Myocyte (in vitro differentiated cells): ENCODE data around the gene EPB41L4B. TPM values are rescaled to one million over a fixed set of nuclear protein-coding genes. Genes with fewer than 3 reads are reported as not detected.
A peak's percentile ranks its signal among the peaks of the same experiment; 100 is the strongest.
"Not testable (repeated sequence)": the region's sequence is repeated elsewhere in the genome, so short reads cannot be mapped to it uniquely, and the experiment has no call there.

Experiments used
- DNase-seq: peaks from one replicate; pipeline ENCODE4 v3.0.0-alpha.2; 2012; ENCODE audit warnings: low read depth
- total RNA-seq: library from RNA; depleted of rRNA; stranded (reverse); fragments of >200 nt; gene quantifications from 2 replicates; pipeline ENCODE4 v1.2.3, GENCODE V29; 2014

EPB41L4B gene
- total RNA-seq, 1 donor from 2014 or later = 0.70 TPM

DNA sequence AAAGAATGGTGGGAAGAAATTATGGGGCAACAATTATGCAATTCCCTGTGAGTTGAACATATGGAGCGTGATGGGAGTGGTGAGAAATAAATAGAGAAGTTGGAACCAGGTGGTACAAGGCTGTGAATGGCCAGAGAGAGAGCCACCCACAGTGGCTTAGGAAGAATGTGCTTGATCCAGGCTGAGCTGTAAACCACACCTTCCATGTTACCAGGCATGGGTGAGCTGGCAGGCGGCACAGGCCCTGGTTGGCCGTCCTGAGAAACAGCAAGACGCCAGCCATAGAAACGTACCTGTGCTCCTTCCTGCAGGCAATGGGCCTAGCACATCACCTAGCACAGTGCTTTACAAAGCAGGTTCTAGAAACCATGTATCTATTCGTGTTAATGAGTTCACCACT is 74.3 kb downstream of the EPB41L4B start:
- no peak for DNase-seq

DNA sequence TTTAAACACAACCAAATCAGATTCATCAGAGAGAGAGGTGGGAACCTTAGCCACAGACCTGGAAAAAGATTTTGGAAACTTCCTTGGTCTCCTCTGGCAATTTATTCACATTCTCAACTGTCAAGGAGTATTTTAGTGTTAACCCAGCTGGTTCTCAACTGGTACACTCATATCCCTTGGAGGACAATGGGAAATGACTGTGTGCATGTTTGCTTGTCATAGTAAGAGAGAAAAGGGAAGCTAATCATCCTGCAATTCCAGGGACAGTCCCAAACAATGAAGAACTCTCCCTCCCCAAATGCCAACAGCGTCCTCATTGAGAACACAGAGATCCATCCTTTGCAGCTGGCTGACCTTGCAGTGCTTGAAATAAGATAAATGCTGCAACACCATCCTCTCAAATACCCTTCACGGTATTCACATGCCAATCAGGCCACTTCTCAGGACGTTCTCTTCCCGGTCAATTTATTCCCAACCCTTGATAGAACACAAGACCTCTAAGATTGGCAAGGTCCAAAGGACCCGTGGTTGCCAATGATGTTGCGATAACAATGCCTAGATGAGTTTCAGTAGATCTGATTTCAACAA is 75.5 kb downstream of the EPB41L4B start:
- DNase-seq = no peak

DNA sequence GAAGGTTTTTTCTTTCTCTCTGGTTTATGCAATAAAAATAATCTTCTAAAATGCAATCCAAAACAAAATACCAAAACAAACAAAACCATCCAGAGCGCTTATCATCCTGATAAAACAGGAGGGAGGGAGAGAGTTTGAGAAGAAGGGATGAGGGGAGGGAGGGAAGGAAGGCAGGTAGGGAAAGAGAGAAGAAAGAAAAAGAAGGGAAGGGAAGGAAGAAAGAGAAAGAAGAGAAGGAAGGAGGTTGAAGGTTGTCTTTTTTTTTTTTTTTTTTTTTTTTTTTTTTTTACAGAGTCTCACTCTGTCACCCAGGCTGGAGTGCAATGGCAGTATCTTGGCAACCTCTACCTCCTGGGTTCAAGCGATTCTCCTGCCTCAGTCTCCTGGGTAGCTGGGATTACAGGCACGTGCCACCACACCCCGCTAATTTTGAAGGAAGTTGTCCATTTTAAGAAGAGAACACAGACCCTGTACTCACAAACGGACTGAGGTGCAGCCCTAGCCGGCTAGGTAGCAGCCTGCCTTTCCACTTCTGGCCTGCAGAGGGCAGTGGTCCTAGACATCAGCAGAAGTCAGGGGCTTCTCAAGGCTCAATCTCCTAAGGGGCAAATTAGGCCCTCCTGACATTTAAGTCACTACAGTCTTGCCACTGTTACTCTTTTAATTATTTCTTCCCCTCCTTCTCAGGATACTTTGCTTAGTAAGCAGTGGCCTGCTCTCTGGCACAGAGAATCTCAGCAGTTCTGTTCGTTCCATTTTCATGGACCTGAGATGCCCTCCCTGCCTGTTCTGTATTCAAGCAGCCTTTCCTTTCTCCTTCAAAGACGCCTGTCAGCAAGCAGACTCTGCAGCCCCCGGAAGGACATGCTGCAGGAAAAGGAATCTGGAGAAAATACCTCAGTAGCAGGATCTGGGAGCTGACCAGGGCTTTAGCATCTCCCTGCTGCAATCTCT is 76.4 kb downstream of the EPB41L4B start:
- DNase-seq = peak; percentile 70

DNA sequence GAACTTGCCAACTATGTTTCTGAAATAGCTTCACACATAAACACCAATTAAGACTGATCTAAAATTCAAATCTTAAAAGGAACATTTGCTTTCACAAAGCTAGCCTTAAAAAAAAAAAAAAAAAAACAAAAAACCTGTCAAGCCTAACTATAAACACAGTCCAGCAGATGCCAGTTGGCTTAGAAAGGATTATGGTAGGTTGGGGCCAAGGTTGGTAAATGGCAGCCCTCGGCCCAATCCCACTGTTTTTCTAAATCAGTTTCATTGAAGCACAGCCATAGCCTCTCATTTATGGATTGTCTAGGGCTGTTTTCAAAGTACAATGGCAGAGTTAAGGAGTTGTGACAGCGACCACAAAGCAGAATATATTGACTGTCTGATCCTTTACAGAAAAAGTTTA is 78.1 kb downstream of the EPB41L4B start:
- no peak for DNase-seq

DNA sequence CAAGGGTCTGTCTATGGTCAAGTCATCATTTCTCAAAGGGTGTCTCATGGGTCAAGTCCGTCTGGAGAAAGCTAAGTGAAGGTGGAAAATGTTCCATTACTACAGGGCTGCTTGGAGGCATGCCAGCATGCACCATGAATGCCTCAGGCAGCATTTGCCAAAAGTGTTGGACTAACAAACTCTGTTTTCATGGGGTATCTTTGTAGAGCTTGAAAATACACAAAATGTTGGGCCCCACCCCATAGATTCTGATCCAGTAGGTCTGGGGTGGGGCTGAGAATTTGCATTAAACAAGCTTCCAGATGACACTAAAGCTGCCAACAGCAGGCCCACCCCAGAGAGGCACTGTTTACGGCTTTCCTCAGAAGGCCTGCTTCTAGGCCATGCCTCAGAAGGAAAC is 78.8 kb downstream of the EPB41L4B start:
- no peak for DNase-seq

DNA sequence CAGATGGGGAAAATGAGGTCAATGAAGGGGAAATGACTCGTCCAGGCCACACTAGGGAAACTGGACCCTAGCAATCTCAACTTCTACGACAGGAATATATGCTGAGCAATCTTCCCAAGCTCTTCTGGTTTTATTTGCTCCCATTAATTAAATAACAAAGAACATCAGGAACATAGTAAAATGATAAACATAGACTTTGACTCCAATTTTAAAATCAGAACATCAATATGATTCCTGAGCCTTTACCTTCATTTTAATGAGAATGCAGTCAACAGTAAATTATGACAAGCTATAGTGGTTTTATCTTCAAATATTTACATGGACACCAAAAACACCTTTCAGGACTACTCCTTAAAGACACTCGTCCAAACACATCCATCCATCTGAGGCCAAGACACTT is 79.7 kb downstream of the EPB41L4B start:
- no peak for DNase-seq

DNA sequence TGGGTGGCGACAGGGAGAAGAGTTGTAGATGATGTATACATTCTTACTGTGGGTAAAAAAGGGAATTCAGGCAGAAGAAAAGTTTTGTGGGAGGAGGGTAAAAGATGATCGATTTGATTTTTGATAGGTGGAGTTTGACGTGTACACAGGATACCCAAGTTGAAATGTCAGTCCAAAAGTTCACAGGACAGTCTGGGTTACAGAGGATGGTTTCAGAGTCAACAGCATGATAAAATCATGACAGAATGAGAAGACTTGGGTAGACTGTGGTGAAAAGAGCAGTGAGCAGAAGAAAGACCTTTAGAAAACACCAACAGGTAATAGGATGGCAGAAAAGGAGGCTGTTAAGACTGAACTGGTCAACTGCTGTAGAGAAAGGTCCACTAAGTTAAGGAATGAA is 81.6 kb downstream of the EPB41L4B start:
- no peak for DNase-seq

DNA sequence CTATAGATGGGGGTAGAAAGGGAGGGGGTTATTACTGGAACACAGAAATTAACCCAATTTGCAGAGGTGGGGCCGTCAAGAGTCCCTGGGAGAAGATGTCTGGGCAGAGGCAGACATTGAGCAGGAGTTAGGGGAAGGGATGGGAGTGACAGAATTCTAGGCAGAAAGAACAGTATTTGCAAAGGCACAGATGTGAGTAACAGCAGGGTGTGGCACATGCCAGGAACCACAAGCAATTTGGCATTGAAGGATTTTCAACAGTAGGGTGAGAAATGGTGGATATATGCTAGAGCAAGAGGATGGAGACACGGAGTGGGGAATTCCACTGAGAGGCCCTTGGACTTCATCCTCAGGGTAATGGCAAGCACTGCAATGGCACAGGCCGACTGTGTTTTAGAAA is 82.2 kb downstream of the EPB41L4B start:
- DNase-seq = peak; percentile 33

DNA sequence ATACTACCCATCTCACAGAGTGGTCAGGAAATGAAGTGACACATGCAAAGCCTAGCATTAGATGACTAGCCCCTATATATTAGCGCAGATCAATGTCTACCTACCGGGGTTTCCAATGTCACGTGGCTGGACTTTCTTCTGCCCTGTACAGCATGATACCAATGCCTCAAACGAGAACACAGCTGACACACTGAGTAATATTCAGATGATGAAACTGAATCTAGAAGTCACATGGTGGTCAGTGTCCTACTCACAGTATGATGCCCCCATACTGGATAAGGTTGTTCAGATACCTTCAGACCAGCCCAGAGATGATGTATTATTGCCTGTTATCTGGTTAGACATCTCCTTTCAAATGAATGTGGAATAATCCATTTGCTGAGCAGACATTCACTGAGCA is 82.7 kb downstream of the EPB41L4B start:
- peak; percentile 30 for DNase-seq

DNA sequence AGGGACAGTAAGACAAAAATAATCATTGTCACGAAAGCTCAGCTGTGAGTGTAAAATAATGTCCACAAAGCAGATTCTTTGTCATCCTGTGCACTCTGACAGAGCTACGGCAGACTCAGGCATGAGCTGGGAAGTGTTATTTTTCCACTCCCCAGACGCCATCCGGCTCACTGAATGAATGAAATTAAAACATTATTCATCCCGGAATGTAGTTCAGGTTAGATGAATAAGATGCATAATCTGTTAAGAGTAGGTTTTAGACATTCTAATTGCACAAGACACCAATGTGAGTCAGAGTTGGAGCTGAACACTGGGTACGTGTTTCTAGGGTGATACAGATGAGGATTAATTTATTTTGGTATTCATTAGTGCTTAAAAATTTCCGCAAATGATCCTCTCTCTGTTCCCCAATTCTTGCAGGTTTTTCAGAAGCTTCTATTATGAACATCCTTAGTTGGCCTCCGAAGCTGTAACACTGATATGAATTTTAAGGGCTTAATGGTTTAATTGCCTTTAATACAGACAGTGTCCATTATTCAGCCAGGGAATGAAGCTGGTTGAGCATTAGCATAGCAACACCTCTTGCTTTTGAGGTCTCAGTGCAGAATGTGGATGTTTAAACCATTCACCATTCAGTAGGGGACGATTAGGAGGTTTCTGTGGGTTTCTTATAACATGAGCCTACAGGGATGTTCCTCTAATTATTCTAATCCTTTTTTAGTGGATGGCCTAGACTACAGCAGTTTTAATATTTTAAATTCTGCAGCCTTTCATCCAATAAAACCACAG is 88.2 kb downstream of the EPB41L4B start:
- DNase-seq = peak; percentile 23

DNA sequence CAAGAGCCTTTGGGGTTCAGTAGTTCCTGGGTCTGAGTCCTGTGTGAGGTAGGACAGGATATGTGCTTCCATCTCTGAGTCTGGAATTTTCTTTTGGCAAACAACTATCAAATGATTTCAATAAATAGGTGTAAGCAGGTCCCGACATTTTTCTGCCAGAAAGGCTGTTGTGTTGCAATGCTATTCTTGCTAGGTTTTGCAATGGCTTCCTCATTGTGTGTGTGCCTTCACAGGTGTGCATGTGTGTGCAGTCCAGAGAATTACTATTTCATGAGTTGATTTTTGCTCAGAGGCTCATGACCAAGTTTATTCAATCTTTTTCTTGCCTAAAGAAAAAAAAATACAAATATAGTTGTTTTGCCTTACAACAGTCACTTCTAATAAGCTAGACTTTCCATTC is 89.3 kb downstream of the EPB41L4B start:
- no peak for DNase-seq

DNA sequence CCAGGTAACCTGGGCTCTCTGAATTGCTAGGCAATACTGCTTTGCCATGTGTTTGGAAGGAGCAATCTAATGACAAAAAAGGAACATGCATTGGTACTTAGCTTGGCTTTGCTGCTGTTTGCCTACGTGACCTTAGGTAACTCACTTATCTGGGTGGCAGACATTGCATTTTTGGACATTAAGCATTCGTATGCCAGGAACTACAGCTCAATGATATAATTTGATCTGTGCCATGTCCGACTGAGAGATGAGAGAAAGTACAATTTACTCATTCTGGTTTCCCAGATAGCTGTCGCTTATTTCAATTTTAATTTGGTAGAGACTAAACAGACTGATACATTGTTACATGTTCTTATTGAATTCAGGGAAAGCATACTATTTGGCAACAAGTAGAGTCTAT is 90.6 kb downstream of the EPB41L4B start:
- no peak for DNase-seq

DNA sequence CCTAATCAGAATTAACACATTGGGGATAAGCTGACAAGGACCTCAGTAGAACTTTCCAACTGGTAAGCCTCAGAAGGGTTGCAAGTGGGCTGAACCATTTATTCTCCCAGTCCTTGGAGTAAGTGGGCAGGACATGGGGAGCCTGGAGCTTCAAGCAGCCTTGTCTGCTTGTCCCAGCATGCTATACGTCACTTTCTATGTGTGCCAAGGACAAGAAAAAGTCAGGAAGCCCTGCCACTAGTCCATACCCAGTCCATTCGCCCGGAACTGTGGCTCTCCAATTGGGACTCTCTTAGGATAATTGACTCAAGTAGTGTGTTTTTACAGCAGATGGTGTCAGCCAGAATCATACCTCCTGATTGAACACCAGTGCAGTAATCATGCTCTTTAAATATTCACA is 91.2 kb downstream of the EPB41L4B start:
- DNase-seq = no peak

DNA sequence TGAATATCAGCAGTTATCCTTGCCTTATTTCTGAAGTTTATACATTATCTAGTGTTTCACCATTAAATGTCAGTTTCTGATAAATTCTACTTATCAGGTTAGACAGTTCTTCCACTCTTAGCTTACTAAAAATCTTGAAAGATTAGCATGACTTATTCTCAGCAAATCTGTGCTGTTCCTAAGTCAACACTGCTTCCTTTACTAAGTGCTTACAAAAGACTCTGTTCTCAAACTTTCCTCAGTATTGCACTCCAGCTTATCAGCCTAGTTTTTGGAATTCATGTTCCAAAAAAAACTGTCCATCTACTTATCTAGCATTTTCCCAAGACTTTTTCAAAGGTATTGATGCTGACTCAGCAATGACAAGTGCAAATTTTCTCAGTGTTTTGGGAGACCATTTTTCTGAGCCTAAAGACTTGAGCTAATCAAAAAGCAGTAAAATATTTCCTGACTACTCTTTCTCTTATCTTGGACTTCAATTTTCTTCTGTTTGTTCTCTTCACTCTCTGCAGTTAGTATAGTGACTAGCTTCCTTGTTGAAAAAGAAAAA is 92.7 kb downstream of the EPB41L4B start:
- no peak for DNase-seq

DNA sequence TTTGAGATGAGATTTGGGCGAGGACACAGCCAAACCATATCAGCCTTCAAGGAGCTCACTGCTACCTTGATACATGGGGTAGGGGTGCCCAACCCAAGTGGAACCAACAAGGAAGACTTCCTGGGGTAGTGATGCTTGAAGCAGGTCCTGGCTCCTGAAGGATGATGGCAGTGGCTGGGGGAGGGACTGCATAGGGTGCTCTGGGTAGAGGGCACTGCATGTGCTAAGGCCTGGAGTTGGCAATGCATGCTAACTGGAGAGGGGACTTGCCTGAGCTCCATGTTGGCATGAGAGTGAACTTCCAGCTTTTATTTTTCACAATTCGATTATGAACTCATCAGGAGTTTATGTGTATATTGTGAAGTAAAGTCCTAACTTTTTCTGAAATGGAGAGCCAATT is 95.2 kb downstream of the EPB41L4B start:
- no peak for DNase-seq

DNA sequence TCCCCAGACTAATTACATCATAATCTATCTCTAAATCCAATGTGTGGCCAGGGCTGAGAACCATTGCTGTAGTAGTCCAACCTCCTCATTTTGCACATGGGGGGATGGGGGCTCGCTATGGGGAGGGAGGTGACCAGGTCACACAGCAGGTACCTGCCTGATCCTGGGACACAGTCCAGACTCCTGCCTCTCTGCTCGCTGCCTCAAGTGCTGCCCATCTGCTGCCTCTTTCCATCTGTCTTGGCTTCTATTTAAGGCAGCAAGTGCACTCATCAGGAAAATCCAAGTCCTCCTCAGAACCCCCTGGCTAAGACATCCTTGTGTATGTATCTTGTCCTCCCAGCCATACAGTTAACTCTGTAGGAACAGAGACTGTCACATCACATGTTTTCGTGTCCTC is 96.1 kb downstream of the EPB41L4B start:
- no peak for DNase-seq

DNA sequence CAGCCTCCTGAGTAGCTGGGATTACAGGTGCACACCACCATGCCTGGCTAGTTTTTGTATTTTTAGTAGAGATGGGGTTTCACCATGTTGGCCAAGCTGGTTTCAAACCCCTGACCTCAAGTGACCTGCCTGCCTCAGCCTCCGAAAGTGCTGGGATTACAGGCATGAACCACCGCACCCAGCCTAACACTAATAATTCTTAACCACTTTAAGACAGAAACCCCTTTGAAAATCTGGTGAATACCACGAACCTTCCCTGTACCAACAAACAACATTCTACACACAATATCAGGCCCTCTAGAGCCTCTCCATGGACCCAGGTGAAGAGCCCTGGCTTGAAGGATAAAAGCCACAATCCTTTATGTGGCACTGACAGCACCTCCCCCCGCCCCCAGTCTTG is 102.6 kb downstream of the EPB41L4B start:
- DNase-seq = not testable (repeated sequence)

DNA sequence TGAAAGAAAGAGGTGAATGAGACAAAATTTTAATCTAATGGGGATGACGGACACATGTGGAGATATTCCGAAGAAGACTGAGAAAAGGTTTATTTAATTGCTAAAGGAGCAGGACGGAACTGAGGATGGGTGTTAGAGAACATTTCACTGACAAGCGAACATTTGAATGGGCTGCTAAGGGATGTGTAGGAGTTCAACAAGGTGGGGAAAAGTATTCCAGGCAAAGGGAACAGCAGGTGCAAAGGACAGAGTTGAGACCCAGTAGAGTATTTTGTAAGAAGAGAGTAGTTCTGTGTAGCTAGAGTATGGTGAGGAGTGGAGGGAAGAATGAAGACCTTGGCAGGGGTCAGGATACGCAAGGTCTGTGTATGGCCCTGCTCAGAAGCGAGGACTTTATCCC is 106.4 kb downstream of the EPB41L4B start:
- DNase-seq = no peak

DNA sequence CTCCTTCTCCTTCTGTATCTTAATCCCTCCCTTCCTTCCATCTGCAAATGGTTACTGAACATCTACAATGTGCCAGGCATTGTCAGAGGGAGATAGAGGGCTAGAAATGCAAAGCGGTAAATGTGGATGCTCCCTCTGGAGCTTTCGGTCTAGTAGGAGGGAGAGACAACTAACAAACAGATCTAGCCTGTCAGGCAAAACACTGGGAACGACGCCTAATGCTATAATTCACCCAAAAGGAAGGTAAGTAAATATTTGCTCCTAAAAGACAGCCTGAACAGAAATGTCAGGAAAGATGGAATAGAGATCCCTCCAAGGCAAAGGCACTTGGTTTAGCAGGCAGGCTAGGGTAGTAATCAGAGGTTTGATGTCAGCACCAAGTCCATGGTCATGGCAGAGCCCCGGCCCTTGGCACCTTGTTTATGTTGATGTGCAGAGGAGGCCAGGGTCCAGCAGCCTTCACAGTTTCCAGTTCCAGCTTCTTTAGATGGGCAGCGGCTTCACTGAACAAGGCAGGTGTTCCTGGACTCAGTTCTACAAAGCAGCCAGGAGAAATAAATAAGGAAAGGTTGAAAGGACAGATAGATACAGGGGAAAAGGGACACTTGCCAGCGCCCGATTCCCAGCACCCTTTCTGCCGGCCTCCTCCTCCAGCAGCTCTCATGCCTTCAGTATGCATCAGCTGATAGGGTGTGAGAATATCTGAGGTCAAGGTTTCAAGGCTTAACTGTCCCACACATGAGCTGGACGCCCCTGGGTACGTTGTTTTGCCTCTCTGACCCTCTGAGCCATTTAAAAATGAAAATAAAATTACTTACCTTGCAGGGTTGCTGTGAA is 107.4 kb downstream of the EPB41L4B start:
- no peak for DNase-seq

DNA sequence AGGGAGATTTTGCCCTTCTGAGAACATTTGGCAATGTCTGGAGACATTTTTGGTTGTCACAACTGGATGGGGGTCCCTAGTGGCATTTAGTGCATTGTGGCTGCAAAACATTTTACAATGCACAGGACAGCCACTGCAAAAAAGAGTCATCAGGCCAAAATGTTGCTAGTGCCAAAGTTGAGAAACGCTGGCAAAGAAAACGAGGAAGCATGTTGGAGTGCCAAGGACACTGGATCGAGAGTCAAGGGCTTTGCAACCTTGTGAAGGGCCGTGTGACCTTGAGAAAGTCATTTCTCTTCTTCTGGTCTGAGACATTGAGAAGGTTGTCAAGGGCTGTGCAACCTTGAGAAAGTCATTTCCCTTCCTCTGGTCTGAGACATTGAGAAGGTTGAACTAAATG is 108.1 kb downstream of the EPB41L4B start:
- DNase-seq = no peak

DNA sequence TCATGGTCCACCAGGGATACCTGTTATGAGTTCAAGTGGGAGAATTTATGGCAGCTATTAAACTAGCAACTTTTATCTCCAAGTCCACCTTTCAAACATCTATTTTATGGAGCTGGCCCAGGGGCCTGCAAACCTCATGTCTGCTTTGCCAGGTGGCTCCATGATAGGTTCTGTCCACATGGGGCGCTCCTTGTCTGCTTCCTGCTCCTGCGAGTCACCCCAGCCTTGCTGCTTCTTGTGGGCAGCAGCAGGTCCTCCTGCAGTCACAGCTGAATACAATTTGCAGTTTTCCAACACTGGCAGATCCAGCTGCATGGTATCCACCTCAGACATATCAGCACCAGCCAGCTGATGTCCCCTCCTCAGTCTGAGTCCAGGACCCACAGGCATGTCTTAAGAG is 114.2 kb downstream of the EPB41L4B start:
- DNase-seq = no peak
